CD1c-positive myeloid dendritic cell (primary cell): ENCODE data around the gene MPPED1.

Source experiments
- DNase-seq: peaks from one replicate; pipeline ENCODE4 v3.0.0-alpha.2; 2016; ENCODE audit errors: extremely low spot score

The MPPED1 gene

GRCh38 chr22:43411869-43412807 lies at the start of gene MPPED1:
Gene MPPED1 (plus strand): TSS chr22:43412014. CDS start chr22:43424986, 12,972 bp downstream.
- no peak for DNase-seq

- no peak for DNase-seq
Measured at GRCh38 chr22:43363315-43364168, 48.3 kb upstream of the MPPED1 start.

- DNase-seq, result no peak
Measured at GRCh38 chr22:43364169-43364435, 47.7 kb upstream of the MPPED1 start.

- DNase-seq, result no peak
Measured at GRCh38 chr22:43365715-43366440, 45.9 kb upstream of the MPPED1 start.

- DNase-seq, result no peak
Measured at GRCh38 chr22:43370036-43370435, 41.8 kb upstream of the MPPED1 start.

GRCh38 chr22:43375951-43376455 lies 35.8 kb upstream of the MPPED1 start:
- no peak for DNase-seq

- DNase-seq, result peak; percentile 19
Measured at GRCh38 chr22:43376765-43377547, 34.9 kb upstream of the MPPED1 start.

- no peak for DNase-seq
Measured at GRCh38 chr22:43377548-43377895, 34.3 kb upstream of the MPPED1 start.

GRCh38 chr22:43377896-43378704 lies 33.7 kb upstream of the MPPED1 start:
- DNase-seq, result peak; percentile 10

- DNase-seq, result no peak
Measured at GRCh38 chr22:43381693-43382092, 30.1 kb upstream of the MPPED1 start.

GRCh38 chr22:43384863-43385262 lies 27.0 kb upstream of the MPPED1 start:
- DNase-seq, result no peak

GRCh38 chr22:43385770-43386641 lies 25.8 kb upstream of the MPPED1 start:
- DNase-seq, result peak; percentile 83

- DNase-seq, result no peak
Measured at GRCh38 chr22:43387815-43388214, 24.0 kb upstream of the MPPED1 start.

GRCh38 chr22:43388420-43388851 lies 23.4 kb upstream of the MPPED1 start:
- peak; percentile 75 for DNase-seq

- no peak for DNase-seq
Measured at GRCh38 chr22:43389227-43389836, 22.5 kb upstream of the MPPED1 start.

GRCh38 chr22:43390166-43390565 lies 21.6 kb upstream of the MPPED1 start:
- no peak for DNase-seq

GRCh38 chr22:43390872-43391271 lies 20.9 kb upstream of the MPPED1 start:
- DNase-seq, result no peak

GRCh38 chr22:43391306-43391705 lies 20.5 kb upstream of the MPPED1 start:
- DNase-seq, result no peak
